ENCODE results near the gene FALEC. TPM values are rescaled to one million over a fixed set of nuclear protein-coding genes. Genes with fewer than 3 reads are reported as not detected.

FALEC gene
- total and polyA plus RNA-seq, 2 of the 8 experiments (the other 6 are each of a cell fraction or from before 2014, with no cell fraction given): not detected

- Histone ChIP-seq H3K4ac (replicated peaks; ENCODE audit: insufficient read length, low read depth, low read length) (no peak overlapping the region), H3K9ac (replicated peaks in 1 of 4; ENCODE audit: extremely low read depth in 1 of 4, low read depth in 3 of 4, low read length in 3 of 4) (no peak overlapping the region), H3K14ac (ENCODE audit: insufficient read length) (no peak overlapping the region), H2BK15ac (ENCODE audit: low read length) (no peak overlapping the region), H4K20me1 (replicated peaks in 1 of 2; ENCODE audit: control insufficient read depth in 1 of 2, insufficient read depth in 2 of 2, low read length in 2 of 2) (peaks cover 1 to 4% of the 10 kb centered on the region in 2 experiments), H3K79me1 (ENCODE audit: low read depth, low read length) (0 out of 2 replicates have a peak, but pooled peaks cover 3% of the 10 kb centered on the region), H3K4me3 (ENCODE audit: extremely low read depth in 1 of 4, insufficient read depth in 2 of 4, low read depth in 3 of 4, low read length in 4 of 4) (no peak overlapping the region), H2BK20ac (ENCODE audit: low read length) (no peak overlapping the region), H2BK12ac (ENCODE audit: low read depth, low read length) (no peak overlapping the region), H3K36me3 (ENCODE audit: control insufficient read depth in 2 of 4, insufficient read depth in 4 of 4, low read length in 3 of 4) (peaks cover 0 to 4% (median 2%) of the 10 kb centered on the region in 4 experiments; a peak in 2 of 8 replicates), H3K79me2 (ENCODE audit: control insufficient read depth in 1 of 2, insufficient read depth in 2 of 2, low read length in 2 of 2) (no peaks in the 10 kb centered on the region), H3K27me3 (replicated peaks in 1 of 4; ENCODE audit: control insufficient read depth in 3 of 4, extremely low read depth in 1 of 4, insufficient read depth in 3 of 4, low read length in 3 of 4) (peaks cover 0 to 9% (median 2%) of the 10 kb centered on the region in 4 experiments; a peak in 4 of 7 replicates), H3K23me2 (ENCODE audit: low read depth, low read length) (no peaks in the 10 kb centered on the region; the same call in 1 of the 2 replicates), H3K18ac (ENCODE audit: extremely low read depth, low read length) (no peak overlapping the region), H3K9me3 (ENCODE audit: insufficient read depth in 2 of 2, low read depth in 1 of 2, low read length in 1 of 2) (no peaks in the 10 kb centered on the region), H2BK120ac (replicated peaks; ENCODE audit: low read depth, low read length) (no peak overlapping the region), H3K56ac (replicated peaks; ENCODE audit: insufficient read length, low read depth, low read length) (no peak overlapping the region), H3K4me2 (ENCODE audit: insufficient read depth in 1 of 2, low read depth in 2 of 2, low read length in 2 of 2) (no peak overlapping the region), H4K8ac (ENCODE audit: extremely low read depth, insufficient read depth, low read length) (peak overlapping the region; percentile 53; the same call in 1 of the 2 replicates), H3K23ac (ENCODE audit: insufficient read length) (no peak overlapping the region), H2AK5ac (ENCODE audit: low read depth, low read length) (no peak overlapping the region), H4K5ac (ENCODE audit: insufficient read length, low read depth, low read length) (no peak overlapping the region), H3K27ac (ENCODE audit: low read depth, low read length) (no peak overlapping the region), H3K4me1 (replicated peaks in 1 of 4; ENCODE audit: control insufficient read depth in 3 of 4, insufficient read depth in 4 of 4, low read length in 3 of 4) (peaks cover 2 to 21% (median 12%) of the 10 kb centered on the region in 4 experiments), H2BK5ac (ENCODE audit: low read depth, low read length) (no peak overlapping the region), H2AFZ (ENCODE audit: low read length) (no peak overlapping the region), H4K91ac (replicated peaks; ENCODE audit: insufficient read length, low read length) (no peak overlapping the region)
- DNase-seq (ENCODE audit: low read depth in 1 of 2, low spot score in 2 of 2) (no peak), FAIRE-seq (no peak)
- 90% methylated on average over 8 of the region's 8 CpGs; no CpG with 5 or more reads in 1 of the 2 experiments for WGBS, 2 experiments (ENCODE audit: extremely low coverage in 1 of 2, insufficient coverage in 1 of 2, insufficient read length in 1 of 2, insufficient replicate concordance in 2 of 2, low coverage in 1 of 2, low lambda C conversion rate in 2 of 2, missing lambda C conversion rate in 1 of 2)
- ChIA-PET POLR2A (ENCODE audit: partially characterized antibody) (interaction anchor here (0.6 to 43.7 kb wide), 7 partner anchors 7 to 368 kb away, joined by 3 to 1380 read pairs (median 5); partner anchors contain the start of genes ENSA and MCL1), CTCF (ENCODE audit: partially characterized antibody) (interaction anchor here (0.6 to 1.7 kb wide), 7 partner anchors 10 to 104 kb away, joined by 3 to 11 read pairs (median 4); no protein-coding TSS in a partner anchor)
- TF ChIP-seq E2F6 (IDR thresholded peaks at IDR 0.05) (no peak), POLR2A (IDR thresholded peaks at IDR 0.05; ENCODE audit: control extremely low read depth in 1 of 2, low read depth in 2 of 2, low read length in 2 of 2) (no peak), TBP (IDR thresholded peaks at IDR 0.05; ENCODE audit: low read depth, low read length) (no peak), ZNF274 (IDR thresholded peaks at IDR 0.05; ENCODE audit: borderline replicate concordance, extremely low read depth, low read length) (no peak), RBBP5 (IDR thresholded peaks at IDR 0.05; ENCODE audit: borderline replicate concordance, low read depth, low read length) (no peak), ASH2L (IDR thresholded peaks at IDR 0.05; ENCODE audit: low read length) (no peak), ATF2 (IDR thresholded peaks at IDR 0.05; ENCODE audit: low read length) (no peak), SIX5 (IDR thresholded peaks at IDR 0.05; ENCODE audit: low read depth, low read length) (no peak), SP4 (IDR thresholded peaks at IDR 0.05; ENCODE audit: low read length) (no peak), KDM5A (IDR thresholded peaks at IDR 0.05; ENCODE audit: low read length) (no peak), SUZ12 (IDR thresholded peaks at IDR 0.05; ENCODE audit: low read length) (no peak)
Measured at GRCh38 chr1:150554086-150554452, 38.5 kb downstream of the FALEC start.
